ENCODE measurements around the gene REEP5.

DNA sequence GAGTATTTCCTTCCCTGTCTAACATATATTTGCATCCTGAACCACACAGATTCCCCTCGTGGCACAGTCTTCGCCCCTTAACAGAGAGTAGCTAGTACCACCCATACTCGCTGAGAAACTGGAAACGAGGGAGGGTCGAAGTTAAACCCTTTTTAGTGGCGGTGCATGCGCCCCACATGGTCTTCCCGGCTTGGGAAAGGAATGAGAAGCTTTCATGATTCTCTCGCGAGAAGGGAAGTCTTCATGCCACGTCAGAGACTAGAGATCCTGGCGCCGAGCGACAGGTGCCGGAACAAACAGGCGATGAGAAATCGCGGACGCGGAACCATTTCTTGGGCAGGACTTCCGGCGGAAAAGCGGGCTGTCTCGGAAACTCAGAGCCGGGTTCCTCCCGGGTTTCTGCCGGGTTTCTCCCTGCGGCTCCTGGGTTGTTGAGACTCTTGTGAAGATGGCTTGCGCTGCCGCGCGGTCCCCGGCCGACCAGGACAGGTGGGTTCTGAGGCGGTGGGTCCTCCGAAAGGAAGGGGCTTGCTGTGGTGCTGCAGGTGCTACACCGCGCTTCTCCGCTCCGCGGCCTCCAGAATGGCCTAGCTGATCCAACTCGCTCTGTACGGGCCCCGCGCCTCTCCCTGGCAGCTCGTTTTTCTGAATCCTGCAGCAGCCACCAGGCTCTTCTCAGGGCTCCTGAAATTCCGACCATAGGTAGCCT, 60.9 kb downstream of the REEP5 start, which contains the start of gene SRP19:
- TF ChIP-seq CTCF (IDR thresholded peaks at IDR 0.05; ENCODE audit: low read depth, low read length) (no peak), POLR2A (IDR thresholded peaks at IDR 0.05; ENCODE audit: extremely low read depth, insufficient read length) (peak; percentile 71)

Measured in NB4 (cell line).